Measurements from ENCODE around the gene ZNF165.
"Not testable (repeated sequence)": the region's sequence is repeated elsewhere in the genome, so short reads cannot be mapped to it uniquely, and the experiment has no call there.

Gene ZNF165

DNA sequence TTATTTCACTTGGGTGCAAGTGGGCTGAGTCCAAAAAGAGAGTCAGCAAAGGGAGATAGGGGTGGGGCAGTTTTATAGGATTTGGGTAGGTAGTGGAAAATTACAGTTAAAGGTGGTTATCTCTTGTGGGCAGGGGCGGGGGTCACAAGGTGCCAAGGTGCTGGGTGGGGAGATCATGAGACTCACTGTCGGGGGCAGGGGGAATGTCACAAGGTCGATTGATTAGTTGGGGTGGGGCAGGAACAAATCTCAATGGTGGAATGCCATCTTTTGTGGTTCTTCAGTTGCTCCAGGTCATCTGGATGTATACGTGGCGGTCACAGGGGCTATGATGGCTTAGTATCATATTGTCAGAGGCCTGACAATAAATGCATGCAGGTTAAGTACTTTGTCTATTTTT, 41.9 kb downstream of the ZNF165 start:
- not testable (repeated sequence) for H4K8ac ChIP-seq (ENCODE audit: low read depth, low read length); DNase-seq; H3K56ac ChIP-seq (ENCODE audit: low read length); H4K5ac ChIP-seq (ENCODE audit: low read length); H3K27me3 ChIP-seq (ENCODE audit: insufficient read depth, low read length, poor library complexity); H3K4me3 ChIP-seq (ENCODE audit: low read length); H3K9ac ChIP-seq (ENCODE audit: low read length); H3K23ac ChIP-seq (ENCODE audit: low read length); H2AK5ac ChIP-seq (ENCODE audit: low read length); H3K79me1 ChIP-seq (ENCODE audit: low read length); H3K4me1 ChIP-seq (ENCODE audit: control insufficient read depth, low read depth, low read length); H3K4me2 ChIP-seq (ENCODE audit: low read length); H3K27ac ChIP-seq (ENCODE audit: low read depth, low read length); H2BK15ac ChIP-seq (replicated peaks; ENCODE audit: low read depth); H3K79me2 ChIP-seq (ENCODE audit: control insufficient read depth, insufficient read depth, low read length); H3K36me3 ChIP-seq (ENCODE audit: control insufficient read depth, insufficient read depth, low read length); H3K18ac ChIP-seq (ENCODE audit: low read length); H2BK120ac ChIP-seq (ENCODE audit: low read depth, low read length); H3K4ac ChIP-seq (ENCODE audit: low read depth, low read length); H2BK5ac ChIP-seq (ENCODE audit: low read length)
- no CpG with 5 or more reads among the region's 5 CpGs for WGBS (ENCODE audit: extremely low coverage, insufficient coverage, low lambda C conversion rate)

DNA sequence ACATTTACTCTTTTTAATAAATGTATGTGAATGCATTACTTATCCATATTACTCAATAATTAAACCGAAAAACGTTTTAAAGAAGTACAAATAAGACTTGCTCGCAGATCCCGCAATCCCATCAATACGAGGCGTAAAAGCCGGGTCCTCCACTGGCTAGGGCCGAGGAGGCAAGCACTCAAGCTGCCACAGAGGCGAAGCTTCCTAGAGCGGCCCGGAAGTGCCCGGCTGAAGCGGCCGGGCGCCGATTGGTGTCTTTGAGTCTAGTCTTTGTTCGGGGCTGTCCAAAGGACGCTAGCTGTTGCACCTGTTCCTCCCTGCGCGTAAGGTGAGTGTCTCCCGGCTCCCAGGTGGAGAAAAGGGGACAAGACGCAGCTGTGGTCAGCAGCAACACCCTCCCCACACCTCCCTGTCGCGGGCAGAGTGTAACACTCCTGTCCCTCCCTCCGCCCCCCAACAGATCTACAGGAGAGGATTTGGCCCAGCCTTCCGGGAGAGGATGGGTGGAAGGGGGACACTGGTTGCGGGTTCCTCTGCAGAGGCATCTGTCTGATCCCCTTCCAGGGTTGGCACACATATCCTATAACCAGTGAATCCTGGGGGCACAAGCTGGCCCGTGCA, 44.1 kb downstream of the ZNF165 start, which contains the start of gene ZSCAN16:
TSS of gene ZSCAN16 (plus strand) at position 260 of the 621 bp plus-strand sequence. CDS start 835 bp downstream, outside the sequence.
- no peaks in the 10 kb centered on the region for H3K27me3 ChIP-seq (ENCODE audit: insufficient read depth, low read length, poor library complexity)
- H2BK120ac ChIP-seq (ENCODE audit: low read depth, low read length) = no peak within 1 kb of the TSS
- H3K36me3 ChIP-seq (ENCODE audit: control insufficient read depth, insufficient read depth, low read length) = peaks cover 1% of the 10 kb centered on the region
- H3K56ac ChIP-seq (ENCODE audit: low read length) = peak within 1 kb of the TSS; percentile 90
- H3K4me1 ChIP-seq (ENCODE audit: control insufficient read depth, low read depth, low read length) = no peaks in the 10 kb centered on the region
- H3K9ac ChIP-seq (ENCODE audit: low read length) = peak within 1 kb of the TSS; percentile 78
- H2BK5ac ChIP-seq (ENCODE audit: low read length) = no peak within 1 kb of the TSS
- peak; percentile 92 for DNase-seq
- no peak within 1 kb of the TSS for H3K18ac ChIP-seq (ENCODE audit: low read length)
- H3K4ac ChIP-seq (ENCODE audit: low read depth, low read length) = no peak within 1 kb of the TSS
- H4K5ac ChIP-seq (ENCODE audit: low read length) = no peak within 1 kb of the TSS
- peak within 1 kb of the TSS; percentile 85 for H3K4me3 ChIP-seq (ENCODE audit: low read length)
- WGBS (ENCODE audit: extremely low coverage, insufficient coverage, low lambda C conversion rate) = no CpG with 5 or more reads among the region's 28 CpGs
- H2AK5ac ChIP-seq (ENCODE audit: low read length) = no peak within 1 kb of the TSS
- H3K27ac ChIP-seq (ENCODE audit: low read depth, low read length) = no peak within 1 kb of the TSS
- H4K8ac ChIP-seq (ENCODE audit: low read depth, low read length) = no peak within 1 kb of the TSS
- H2BK15ac ChIP-seq (replicated peaks; ENCODE audit: low read depth) = no peak within 1 kb of the TSS
- no peaks in the 10 kb centered on the region for H3K79me2 ChIP-seq (ENCODE audit: control insufficient read depth, insufficient read depth, low read length)
- peak within 1 kb of the TSS; percentile 75 for H3K4me2 ChIP-seq (ENCODE audit: low read length)
- H3K79me1 ChIP-seq (ENCODE audit: low read length) = no peaks in the 10 kb centered on the region
- no peak within 1 kb of the TSS for H3K23ac ChIP-seq (ENCODE audit: low read length)

GRCh38 chr6:28124971-28125353, 44.6 kb downstream of the ZNF165 start:
- Histone ChIP-seq H3K79me2 (ENCODE audit: control insufficient read depth, insufficient read depth, low read length) (no peaks in the 10 kb centered on the region), H3K4me2 (ENCODE audit: low read length) (peak overlapping the region; percentile 75), H3K56ac (ENCODE audit: low read length) (peak overlapping the region; percentile 90), H4K5ac (ENCODE audit: low read length) (no peak overlapping the region), H3K9ac (ENCODE audit: low read length) (peak overlapping the region; percentile 78), H3K4ac (ENCODE audit: low read depth, low read length) (no peak overlapping the region), H2BK120ac (ENCODE audit: low read depth, low read length) (no peak overlapping the region), H3K27ac (ENCODE audit: low read depth, low read length) (no peak overlapping the region), H3K4me1 (ENCODE audit: control insufficient read depth, low read depth, low read length) (no peaks in the 10 kb centered on the region), H3K79me1 (ENCODE audit: low read length) (no peaks in the 10 kb centered on the region), H4K8ac (ENCODE audit: low read depth, low read length) (no peak overlapping the region), H3K23ac (ENCODE audit: low read length) (no peak overlapping the region), H2BK5ac (ENCODE audit: low read length) (no peak overlapping the region), H2AK5ac (ENCODE audit: low read length) (no peak overlapping the region), H3K27me3 (ENCODE audit: insufficient read depth, low read length, poor library complexity) (no peaks in the 10 kb centered on the region), H3K36me3 (ENCODE audit: control insufficient read depth, insufficient read depth, low read length) (peaks cover 1% of the 10 kb centered on the region), H3K4me3 (ENCODE audit: low read length) (peak overlapping the region; percentile 85), H3K18ac (ENCODE audit: low read length) (no peak overlapping the region), H2BK15ac (replicated peaks; ENCODE audit: low read depth) (no peak overlapping the region)
- DNase-seq = no peak
- WGBS (ENCODE audit: extremely low coverage, insufficient coverage, low lambda C conversion rate) = no CpG with 5 or more reads among the region's 6 CpGs

- H2BK15ac ChIP-seq (replicated peaks; ENCODE audit: low read depth) = no peak overlapping the region
- no peak overlapping the region for H3K4me2 ChIP-seq (ENCODE audit: low read length)
- H3K4ac ChIP-seq (ENCODE audit: low read depth, low read length) = no peak overlapping the region
- no peak overlapping the region for H2BK5ac ChIP-seq (ENCODE audit: low read length)
- no peak overlapping the region for H3K56ac ChIP-seq (ENCODE audit: low read length)
- no peaks in the 10 kb centered on the region for H3K4me1 ChIP-seq (ENCODE audit: control insufficient read depth, low read depth, low read length)
- H2AK5ac ChIP-seq (ENCODE audit: low read length) = no peak overlapping the region
- H3K4me3 ChIP-seq (ENCODE audit: low read length) = no peak overlapping the region
- no peak overlapping the region for H4K8ac ChIP-seq (ENCODE audit: low read depth, low read length)
- no CpG with 5 or more reads among the region's 4 CpGs for WGBS (ENCODE audit: extremely low coverage, insufficient coverage, low lambda C conversion rate)
- H2BK120ac ChIP-seq (ENCODE audit: low read depth, low read length) = no peak overlapping the region
- no peak overlapping the region for H3K18ac ChIP-seq (ENCODE audit: low read length)
- H3K27me3 ChIP-seq (ENCODE audit: insufficient read depth, low read length, poor library complexity) = no peaks in the 10 kb centered on the region
- H3K79me2 ChIP-seq (ENCODE audit: control insufficient read depth, insufficient read depth, low read length) = no peaks in the 10 kb centered on the region
- H3K9ac ChIP-seq (ENCODE audit: low read length) = no peak overlapping the region
- H3K36me3 ChIP-seq (ENCODE audit: control insufficient read depth, insufficient read depth, low read length) = peaks cover under 1% of the 10 kb centered on the region
- H4K5ac ChIP-seq (ENCODE audit: low read length) = no peak overlapping the region
- H3K79me1 ChIP-seq (ENCODE audit: low read length) = peaks cover under 1% of the 10 kb centered on the region
- DNase-seq = no peak
- no peak overlapping the region for H3K27ac ChIP-seq (ENCODE audit: low read depth, low read length)
- no peak overlapping the region for H3K23ac ChIP-seq (ENCODE audit: low read length)
Observed at GRCh38 chr6:28125401-28125800, 45.0 kb downstream of the ZNF165 start.

DNA sequence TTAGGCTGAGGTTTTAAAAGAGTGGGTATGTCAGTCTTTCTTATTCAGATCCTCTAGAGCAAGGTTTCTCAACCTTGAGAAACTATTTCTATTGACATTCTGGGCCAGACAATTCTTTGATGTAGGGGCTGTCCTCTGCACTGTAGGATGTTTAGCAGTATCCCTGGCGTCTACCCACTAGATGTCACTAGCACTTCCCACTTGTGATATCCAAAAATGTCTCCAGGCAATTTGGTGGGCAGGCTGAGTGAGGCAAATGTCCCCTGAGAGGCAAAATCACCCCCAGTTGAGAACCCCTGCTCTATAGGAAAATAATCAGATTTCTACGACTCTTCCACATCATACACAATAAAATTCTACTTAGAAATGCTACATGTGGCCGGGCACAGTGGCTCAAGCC, 53.6 kb downstream of the ZNF165 start:
- no peak overlapping the region for H2AK5ac ChIP-seq (ENCODE audit: low read length)
- no peak overlapping the region for H2BK15ac ChIP-seq (replicated peaks; ENCODE audit: low read depth)
- DNase-seq = peak; percentile 68
- H3K56ac ChIP-seq (ENCODE audit: low read length) = no peak overlapping the region
- no peak overlapping the region for H3K18ac ChIP-seq (ENCODE audit: low read length)
- H2BK5ac ChIP-seq (ENCODE audit: low read length) = no peak overlapping the region
- H3K23ac ChIP-seq (ENCODE audit: low read length) = no peak overlapping the region
- no peak overlapping the region for H3K27ac ChIP-seq (ENCODE audit: low read depth, low read length)
- H4K8ac ChIP-seq (ENCODE audit: low read depth, low read length) = no peak overlapping the region
- H3K36me3 ChIP-seq (ENCODE audit: control insufficient read depth, insufficient read depth, low read length) = no peaks in the 10 kb centered on the region
- no peak overlapping the region for H4K5ac ChIP-seq (ENCODE audit: low read length)
- no peak overlapping the region for H2BK120ac ChIP-seq (ENCODE audit: low read depth, low read length)
- H3K79me2 ChIP-seq (ENCODE audit: control insufficient read depth, insufficient read depth, low read length) = no peaks in the 10 kb centered on the region
- no peaks in the 10 kb centered on the region for H3K4me1 ChIP-seq (ENCODE audit: control insufficient read depth, low read depth, low read length)
- WGBS (ENCODE audit: extremely low coverage, insufficient coverage, low lambda C conversion rate) = no CpG with 5 or more reads among the region's 3 CpGs
- H3K4ac ChIP-seq (ENCODE audit: low read depth, low read length) = no peak overlapping the region
- no peaks in the 10 kb centered on the region for H3K27me3 ChIP-seq (ENCODE audit: insufficient read depth, low read length, poor library complexity)
- H3K79me1 ChIP-seq (ENCODE audit: low read length) = peaks cover 4% of the 10 kb centered on the region
- no peak overlapping the region for H3K9ac ChIP-seq (ENCODE audit: low read length)
- no peak overlapping the region for H3K4me3 ChIP-seq (ENCODE audit: low read length)
- no peak overlapping the region for H3K4me2 ChIP-seq (ENCODE audit: low read length)

DNA sequence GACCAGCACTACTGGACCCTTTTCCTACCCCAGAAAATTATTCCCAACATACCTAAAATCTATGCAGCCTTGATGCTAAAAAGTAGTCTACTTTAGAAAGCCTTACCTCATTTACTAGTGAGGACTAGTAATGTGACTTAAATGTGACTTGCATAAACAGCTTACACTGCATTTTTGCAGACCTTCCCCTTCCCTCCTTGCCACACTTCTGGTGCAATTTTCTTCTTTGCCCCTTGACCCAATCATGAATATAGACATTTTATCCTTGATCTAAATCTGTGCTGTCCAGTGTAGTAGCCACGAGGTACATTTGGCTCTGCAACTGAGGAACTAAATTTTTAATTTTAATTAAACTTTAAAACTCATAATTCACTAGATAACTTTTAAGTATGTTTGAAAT, 54.3 kb downstream of the ZNF165 start:
- H3K36me3 ChIP-seq (ENCODE audit: control insufficient read depth, insufficient read depth, low read length) = no peaks in the 10 kb centered on the region
- no peak overlapping the region for H4K8ac ChIP-seq (ENCODE audit: low read depth, low read length)
- DNase-seq = no peak
- no peak overlapping the region for H3K18ac ChIP-seq (ENCODE audit: low read length)
- no peak overlapping the region for H4K5ac ChIP-seq (ENCODE audit: low read length)
- H3K27ac ChIP-seq (ENCODE audit: low read depth, low read length) = no peak overlapping the region
- no peak overlapping the region for H2BK15ac ChIP-seq (replicated peaks; ENCODE audit: low read depth)
- no peak overlapping the region for H3K23ac ChIP-seq (ENCODE audit: low read length)
- no peak overlapping the region for H3K4me3 ChIP-seq (ENCODE audit: low read length)
- H3K9ac ChIP-seq (ENCODE audit: low read length) = no peak overlapping the region
- no peaks in the 10 kb centered on the region for H3K4me1 ChIP-seq (ENCODE audit: control insufficient read depth, low read depth, low read length)
- H2AK5ac ChIP-seq (ENCODE audit: low read length) = no peak overlapping the region
- no peaks in the 10 kb centered on the region for H3K79me2 ChIP-seq (ENCODE audit: control insufficient read depth, insufficient read depth, low read length)
- peaks cover 4% of the 10 kb centered on the region for H3K79me1 ChIP-seq (ENCODE audit: low read length)
- no peak overlapping the region for H3K4ac ChIP-seq (ENCODE audit: low read depth, low read length)
- no peaks in the 10 kb centered on the region for H3K27me3 ChIP-seq (ENCODE audit: insufficient read depth, low read length, poor library complexity)
- no peak overlapping the region for H2BK5ac ChIP-seq (ENCODE audit: low read length)
- no CpG with 5 or more reads among the region's 1 CpG for WGBS (ENCODE audit: extremely low coverage, insufficient coverage, low lambda C conversion rate)
- no peak overlapping the region for H2BK120ac ChIP-seq (ENCODE audit: low read depth, low read length)
- no peak overlapping the region for H3K4me2 ChIP-seq (ENCODE audit: low read length)
- H3K56ac ChIP-seq (ENCODE audit: low read length) = no peak overlapping the region

Data from mesendoderm (in vitro differentiated cells).